Brain pericyte (primary cell): ENCODE results near the gene ADAM10.
A peak's percentile ranks its signal among the peaks of the same experiment; 100 is the strongest.

Experiments used
- DNase-seq: peaks from one replicate; pipeline ENCODE4 v3.0.0-alpha.2; 2012; ENCODE audit warnings: low read depth, low spot score

The ADAM10 gene

DNA sequence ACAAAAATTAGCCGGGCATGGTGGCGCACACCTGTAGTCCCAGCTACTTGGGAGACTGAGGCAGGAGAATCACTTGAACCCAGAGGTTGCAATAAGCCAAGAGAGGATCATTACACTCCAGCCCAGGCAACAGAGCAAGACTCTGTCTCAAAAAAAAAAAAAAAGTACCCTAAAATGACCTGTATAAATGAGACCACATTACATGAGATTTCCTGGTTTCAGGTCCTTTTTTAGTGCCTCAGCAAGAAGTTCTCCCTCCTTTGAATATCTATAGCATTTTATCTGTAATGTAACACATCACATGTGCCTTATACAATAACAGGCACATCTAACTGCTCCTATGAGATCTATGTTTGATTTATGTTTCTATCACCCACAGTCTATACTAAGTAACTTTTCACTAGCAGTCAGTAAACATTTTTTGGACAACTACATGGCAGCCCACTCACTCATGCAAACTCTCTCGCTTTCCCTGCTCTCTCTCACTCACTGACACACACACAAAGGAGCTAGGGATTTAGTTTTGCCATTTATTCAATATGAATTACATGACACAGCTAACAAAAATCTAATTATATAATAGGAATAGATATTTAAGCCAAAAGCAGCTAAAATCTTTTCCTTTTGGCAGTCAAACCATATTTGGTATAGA lies 34.1 kb downstream of the ADAM10 start:
- DNase-seq: no peak

DNA sequence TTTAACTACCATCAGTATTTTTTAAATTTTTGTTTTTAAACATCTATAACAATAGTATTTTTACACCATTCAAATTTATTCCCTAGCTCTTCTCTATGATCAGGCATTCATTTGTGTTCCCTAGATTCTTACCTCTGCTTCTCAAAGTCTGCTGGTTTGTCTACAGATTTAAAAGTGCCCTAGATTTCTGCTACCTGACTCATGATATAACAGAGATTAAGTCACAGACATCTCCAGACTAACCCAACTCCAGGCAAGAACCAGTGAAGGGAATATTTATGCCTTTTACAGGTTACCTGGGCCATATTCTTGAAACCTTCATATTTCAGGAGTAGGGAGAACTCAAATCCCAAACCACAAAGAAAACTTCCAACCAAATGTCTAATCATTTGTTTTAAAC lies 38.8 kb downstream of the ADAM10 start:
- no peak for DNase-seq

- DNase-seq: no peak
These were observed 42.1 kb downstream of the ADAM10 start for GRCh38 chr15:58707397-58707796.

GRCh38 chr15:58705105-58705504 lies 44.4 kb downstream of the ADAM10 start:
- peak; percentile 27 for DNase-seq

- no peak for DNase-seq
These were observed 45.2 kb downstream of the ADAM10 start for GRCh38 chr15:58704155-58704865.

DNA sequence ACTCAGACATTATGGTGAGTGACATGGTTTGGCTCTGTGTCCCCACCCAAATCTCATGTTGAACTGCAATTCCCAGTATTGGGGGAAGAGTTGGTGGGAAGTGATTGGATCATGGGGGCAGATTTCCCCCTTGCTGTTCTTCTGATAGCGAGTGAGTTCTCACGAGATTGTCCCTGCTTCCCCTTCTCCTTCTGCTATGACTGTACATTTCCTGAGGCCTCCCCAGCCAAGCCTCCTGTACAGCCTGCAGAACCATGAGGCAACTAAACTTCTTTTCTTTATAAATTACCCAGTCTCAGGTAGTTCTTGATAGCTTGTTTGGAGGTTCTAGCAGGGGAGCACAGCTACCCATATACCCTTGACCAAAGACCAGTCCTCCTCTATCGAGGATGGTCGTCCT lies 45.9 kb downstream of the ADAM10 start:
- DNase-seq: no peak

GRCh38 chr15:58702233-58702632 lies 47.3 kb downstream of the ADAM10 start:
- no peak for DNase-seq

DNA sequence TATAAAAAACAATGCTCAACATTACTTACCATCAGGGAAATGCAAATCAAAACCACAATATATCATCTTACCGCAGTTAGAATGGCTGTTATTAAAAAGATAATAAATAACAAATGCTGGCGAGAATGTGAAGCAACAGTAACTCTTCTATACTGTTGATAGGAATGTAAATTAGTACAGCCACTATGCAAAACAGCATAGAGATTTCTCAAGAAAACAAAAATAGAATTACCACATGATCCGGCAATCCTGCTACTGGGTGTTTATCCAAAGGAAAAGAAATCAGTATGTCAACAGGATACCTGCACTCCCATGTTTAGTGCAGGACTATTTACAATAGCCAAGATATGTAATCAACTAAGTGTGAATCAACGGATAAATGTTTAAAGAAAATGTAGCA lies 48.1 kb downstream of the ADAM10 start:
- no peak for DNase-seq

DNA sequence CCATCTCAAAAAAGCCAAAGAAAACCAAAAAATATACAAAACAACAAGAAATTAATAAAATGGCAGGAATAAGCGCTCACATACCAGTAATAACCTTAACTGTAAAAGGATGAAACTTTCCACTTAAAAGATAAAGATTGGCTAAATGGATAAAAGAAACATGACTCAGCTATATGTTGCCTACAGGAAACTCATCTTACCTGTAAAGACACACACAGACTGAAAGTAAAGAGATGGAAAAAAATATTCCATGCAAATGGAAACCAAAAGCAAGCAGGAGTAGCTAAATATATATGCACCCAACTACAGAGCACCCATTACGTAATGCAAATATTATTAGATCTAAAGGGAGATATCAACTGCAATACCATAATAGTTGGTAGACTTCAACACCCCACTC lies 49.7 kb downstream of the ADAM10 start:
- DNase-seq: no peak

GRCh38 chr15:58698887-58699641 lies 50.4 kb downstream of the ADAM10 start:
- DNase-seq: no peak

DNA sequence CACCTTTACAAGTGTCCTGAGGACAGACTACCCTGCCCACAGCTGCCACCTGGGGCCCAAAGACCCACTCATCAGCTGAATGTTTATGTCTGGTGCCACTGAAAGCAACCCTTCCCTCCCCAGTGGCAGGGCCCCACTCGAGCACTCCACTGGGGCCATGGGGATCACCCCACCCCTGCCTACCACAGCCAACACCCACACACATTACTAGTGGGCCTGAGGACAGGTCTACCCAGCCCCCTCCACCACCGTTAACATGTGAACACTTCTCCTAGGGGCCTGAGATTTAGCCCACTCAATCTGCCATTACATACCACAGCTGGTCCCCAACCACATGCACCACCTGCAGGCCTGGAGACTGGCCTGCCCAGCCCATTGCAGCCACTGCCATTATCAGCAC lies 52.3 kb downstream of the ADAM10 start:
- no peak for DNase-seq

DNA sequence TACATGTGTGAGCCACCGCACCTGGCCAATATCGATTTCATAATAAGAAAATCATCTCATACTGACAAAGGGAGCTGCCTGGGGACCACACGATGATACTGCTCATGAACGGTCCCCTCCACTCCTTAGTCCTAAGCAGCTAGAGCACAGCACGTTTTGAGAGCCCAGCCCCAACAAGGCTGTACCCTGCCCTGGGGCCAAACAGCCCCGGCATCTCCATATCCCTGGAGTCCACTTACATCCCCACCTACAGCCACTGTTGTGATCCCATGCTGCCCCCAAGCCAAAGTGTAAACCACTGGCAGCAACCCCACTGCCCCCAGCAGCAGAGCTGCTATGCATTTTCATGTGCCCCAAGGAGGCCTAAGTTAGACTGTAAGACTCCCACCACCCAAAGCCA lies 52.8 kb downstream of the ADAM10 start:
- DNase-seq: no peak

DNA sequence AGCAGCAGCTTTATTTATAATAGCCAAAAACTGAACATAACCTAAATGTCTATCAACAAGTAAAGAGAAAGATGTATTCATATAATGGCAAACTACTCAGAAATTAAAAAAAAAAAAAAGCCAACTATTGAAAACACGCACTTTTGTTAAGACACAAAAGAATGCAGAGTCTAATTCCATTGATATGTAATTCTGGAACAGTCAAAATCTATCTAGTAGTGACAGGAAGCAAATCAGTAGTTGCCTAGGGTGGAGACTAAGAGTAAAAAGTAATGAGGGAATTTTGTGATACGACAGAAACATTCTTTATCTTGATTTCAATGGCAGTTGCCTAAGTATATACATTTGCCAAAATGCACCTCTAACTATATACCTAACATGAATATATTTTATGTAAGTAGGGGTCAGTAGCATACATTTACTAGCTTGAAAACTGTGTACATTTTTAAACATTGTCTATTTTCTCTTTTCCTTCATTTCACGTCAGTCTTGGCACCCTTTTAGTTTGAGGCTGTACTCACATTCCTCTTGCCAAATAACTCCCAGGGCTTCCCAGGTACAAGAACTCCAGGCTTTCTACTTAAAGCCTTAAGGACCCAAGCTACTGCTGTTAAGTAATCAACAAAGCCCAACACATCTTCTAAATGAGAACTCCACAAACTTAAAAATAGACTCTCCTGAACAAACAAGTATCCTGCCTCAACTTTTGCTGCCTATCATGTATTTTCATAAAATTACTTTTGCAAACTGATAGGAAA lies 54.7 kb downstream of the ADAM10 start:
- DNase-seq: no peak

- DNase-seq: no peak
These were observed 58.8 kb downstream of the ADAM10 start for GRCh38 chr15:58690703-58691102.

- DNase-seq: no peak
These were observed 59.9 kb downstream of the ADAM10 start for GRCh38 chr15:58689646-58690045.

GRCh38 chr15:58686286-58686685 lies 63.2 kb downstream of the ADAM10 start:
- DNase-seq: no peak

DNA sequence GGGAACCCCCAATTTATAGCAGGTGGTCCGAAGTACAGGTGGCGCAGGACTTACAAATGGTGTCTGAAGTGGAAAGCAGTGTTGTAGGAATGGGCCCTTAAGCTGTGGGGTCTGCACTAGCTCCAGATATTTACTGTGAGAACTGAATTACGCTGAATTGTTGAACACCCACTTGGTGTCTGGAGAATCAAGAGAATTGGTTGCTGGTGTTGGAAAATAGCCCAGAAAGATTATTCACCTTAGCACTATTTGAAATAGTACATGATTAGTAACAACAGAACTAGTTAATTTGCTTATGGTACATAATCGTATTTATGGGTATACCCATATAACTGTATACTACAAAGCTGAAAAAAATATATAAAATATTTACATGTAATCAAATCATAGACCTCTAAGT lies 64.8 kb downstream of the ADAM10 start:
- DNase-seq: no peak

DNA sequence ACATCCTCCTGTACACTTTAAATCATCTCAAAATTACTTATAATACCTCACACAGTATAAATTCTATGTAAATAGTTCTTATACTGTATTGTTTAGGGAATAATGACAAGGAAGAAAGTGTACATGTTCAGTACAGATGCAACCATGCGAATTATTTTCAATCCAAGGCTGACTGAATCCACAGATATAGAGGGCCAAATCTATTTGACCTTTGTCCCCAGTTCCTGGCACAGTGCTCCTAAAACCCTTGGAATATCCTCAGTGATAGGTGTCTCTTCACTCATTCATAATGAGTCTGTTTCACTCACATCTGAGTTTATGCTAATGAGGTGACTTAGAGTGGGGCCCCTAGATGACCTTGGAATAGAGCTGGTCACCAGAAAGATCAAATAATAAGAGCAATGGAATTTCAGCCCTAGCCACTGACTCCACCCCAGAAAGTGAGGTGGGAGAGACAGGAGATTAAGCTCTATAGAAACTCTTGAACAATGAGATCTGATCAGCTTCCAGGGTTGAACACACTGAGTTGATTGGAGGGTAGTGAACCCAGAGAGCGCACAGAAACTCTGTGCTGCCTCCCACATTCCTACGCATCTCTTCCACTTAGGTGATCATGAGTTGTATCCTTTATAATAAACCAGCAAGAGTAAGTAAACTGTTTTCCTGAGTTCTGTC lies 65.3 kb downstream of the ADAM10 start:
- DNase-seq: no peak

DNA sequence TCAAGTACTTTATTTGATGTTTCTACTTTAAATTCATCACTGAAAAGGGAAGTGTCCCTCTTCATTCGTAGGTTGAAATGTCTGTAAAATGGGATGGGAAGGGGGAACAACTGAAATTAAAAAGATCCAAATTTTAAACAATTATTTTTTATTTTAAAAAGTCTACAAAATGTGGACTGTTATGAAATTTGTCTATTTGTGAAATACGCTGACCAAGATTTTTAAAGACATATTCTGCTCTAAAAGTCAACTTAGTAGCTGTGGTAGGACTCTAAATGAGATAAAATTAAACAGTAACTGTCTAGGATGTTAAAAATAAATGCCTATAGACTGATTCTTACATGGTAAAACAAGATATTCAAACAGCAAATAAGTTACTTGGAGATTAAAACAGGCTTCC lies 67.3 kb downstream of the ADAM10 start:
- no peak for DNase-seq

GRCh38 chr15:58678683-58679082 lies 70.8 kb downstream of the ADAM10 start:
- no peak for DNase-seq

- DNase-seq: no peak
These were observed 72.1 kb downstream of the ADAM10 start for GRCh38 chr15:58677426-58677825.

GRCh38 chr15:58676766-58677165 lies 72.7 kb downstream of the ADAM10 start:
- DNase-seq: no peak
